PC-9 (cell line): Measurements from ENCODE around the gene ZNF275.

ENCODE experiments used
- CTCF ChIP-seq: fragments of 200-600 bp; sonication (generic); conservative IDR thresholded peaks from 2 replicates; pipeline ENCODE4 v1.6.1; 2017; ENCODE audit warnings: mixed run types, antibody characterized with exemption, mild to moderate bottlenecking, moderate library complexity
- EZH2 ChIP-seq: fragments of 200-600 bp; sonication (generic); IDR thresholded peaks from 2 replicates; pipeline ENCODE4 v1.8.0; 2017; ENCODE audit warnings: antibody characterized with exemption, low read depth

GRCh38 chrX:153307276-153308178, 26.4 kb upstream of the ZNF275 start:
- TF ChIP-seq CTCF (no peak), EZH2 (no peak)
